ENCODE measurements around the gene CCDC184.

The CCDC184 gene

DNA sequence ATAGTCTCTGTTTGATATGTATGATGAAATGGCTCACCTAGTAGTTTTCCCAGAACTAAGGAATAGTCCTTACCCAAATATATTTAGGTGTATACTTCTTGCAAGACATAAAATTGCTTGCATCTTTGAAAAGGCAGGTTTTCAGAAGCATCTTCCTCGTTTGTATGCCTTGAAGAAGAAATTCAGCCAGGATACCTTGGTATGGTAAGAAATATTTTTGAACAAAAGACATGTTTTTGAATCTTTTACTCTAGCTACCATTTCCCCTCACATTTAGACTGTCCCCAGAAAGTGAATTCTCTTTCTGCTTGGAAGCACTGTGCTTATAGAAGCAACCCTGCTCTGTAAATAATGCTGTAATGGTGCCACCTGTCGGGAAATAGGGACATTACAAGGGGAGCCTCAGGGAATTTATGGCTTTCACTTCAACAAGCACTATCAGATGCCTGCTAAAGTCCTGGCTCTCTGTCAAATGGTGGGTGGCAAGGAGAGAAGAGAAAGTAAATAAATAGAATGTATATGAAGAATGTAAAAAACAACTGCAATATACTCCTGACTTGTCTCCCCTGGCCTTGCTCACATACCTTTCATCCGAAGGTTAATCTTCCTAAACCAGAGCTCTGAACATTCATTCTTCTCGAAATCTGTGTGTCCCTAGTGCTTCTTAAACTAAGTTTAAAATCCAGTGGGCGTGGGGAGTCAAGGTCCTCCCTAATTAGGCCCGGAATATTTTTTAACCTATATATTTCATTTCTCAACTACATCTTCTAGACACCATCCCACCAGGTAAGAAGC lies 6.1 kb downstream of the CCDC184 start:
- peak; percentile 70 for DNase-seq (ENCODE audit: low spot score)
- TF ChIP-seq, protein P1, sequence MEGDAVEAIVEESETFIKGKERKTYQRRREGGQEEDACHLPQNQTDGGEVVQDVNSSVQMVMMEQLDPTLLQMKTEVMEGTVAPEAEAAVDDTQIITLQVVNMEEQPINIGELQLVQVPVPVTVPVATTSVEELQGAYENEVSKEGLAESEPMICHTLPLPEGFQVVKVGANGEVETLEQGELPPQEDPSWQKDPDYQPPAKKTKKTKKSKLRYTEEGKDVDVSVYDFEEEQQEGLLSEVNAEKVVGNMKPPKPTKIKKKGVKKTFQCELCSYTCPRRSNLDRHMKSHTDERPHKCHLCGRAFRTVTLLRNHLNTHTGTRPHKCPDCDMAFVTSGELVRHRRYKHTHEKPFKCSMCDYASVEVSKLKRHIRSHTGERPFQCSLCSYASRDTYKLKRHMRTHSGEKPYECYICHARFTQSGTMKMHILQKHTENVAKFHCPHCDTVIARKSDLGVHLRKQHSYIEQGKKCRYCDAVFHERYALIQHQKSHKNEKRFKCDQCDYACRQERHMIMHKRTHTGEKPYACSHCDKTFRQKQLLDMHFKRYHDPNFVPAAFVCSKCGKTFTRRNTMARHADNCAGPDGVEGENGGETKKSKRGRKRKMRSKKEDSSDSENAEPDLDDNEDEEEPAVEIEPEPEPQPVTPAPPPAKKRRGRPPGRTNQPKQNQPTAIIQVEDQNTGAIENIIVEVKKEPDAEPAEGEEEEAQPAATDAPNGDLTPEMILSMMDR (IDR thresholded peaks at IDR 0.05; ENCODE audit: extremely low read depth, missing control alignments): peak; percentile 81

DNA sequence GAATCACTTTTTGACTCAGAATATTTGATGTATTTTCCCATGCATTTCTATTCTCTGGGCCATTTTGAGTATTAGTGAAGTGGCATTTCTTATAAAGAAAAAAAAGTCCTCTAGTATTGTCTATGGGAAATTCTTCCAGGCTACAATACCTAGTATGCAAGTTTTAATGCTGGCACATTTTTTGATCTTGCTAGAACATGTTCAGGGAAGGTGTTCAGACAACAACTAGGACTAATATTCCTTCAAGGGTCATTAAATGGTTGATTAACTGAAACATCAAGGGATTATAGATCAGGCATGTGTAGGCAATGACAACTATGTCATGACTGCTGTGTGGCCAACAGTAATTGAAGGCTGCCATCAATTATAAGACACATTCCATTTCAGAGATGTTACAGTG lies 7.7 kb downstream of the CCDC184 start:
- TF ChIP-seq, protein P1 (IDR thresholded peaks at IDR 0.05; ENCODE audit: extremely low read depth, missing control alignments): no peak
- no peak for DNase-seq (ENCODE audit: low spot score)

- TF ChIP-seq, protein P1 (IDR thresholded peaks at IDR 0.05; ENCODE audit: extremely low read depth, missing control alignments): no peak
- DNase-seq (ENCODE audit: low spot score): no peak
Measured at GRCh38 chr12:48192861-48193260, 9.4 kb downstream of the CCDC184 start.

- TF ChIP-seq, protein P1 (IDR thresholded peaks at IDR 0.05; ENCODE audit: extremely low read depth, missing control alignments): no peak
Measured at GRCh38 chr12:48193623-48194022, 10.2 kb downstream of the CCDC184 start.

DNA sequence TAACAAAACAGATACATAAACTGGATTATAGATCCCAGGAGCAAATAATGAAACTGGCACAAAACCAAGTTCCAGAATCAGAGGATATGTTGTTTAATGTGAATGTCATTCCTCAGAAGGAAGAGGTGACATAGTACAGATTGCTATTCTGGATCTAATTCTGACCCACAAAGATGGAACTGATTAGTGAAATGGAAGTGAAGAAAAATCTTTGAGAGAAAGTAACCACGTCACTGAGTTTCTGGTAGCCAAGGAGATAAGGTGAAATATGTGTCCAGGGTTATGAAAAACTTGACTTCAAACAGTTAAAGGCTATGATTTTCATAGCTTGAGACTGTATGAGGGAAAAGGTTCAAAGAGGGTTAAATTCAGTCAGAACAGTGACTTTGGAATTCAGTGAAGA lies 11.4 kb downstream of the CCDC184 start:
- TF ChIP-seq, protein P1 (IDR thresholded peaks at IDR 0.05; ENCODE audit: extremely low read depth, missing control alignments): no peak
- no peak for DNase-seq (ENCODE audit: low spot score)

More at GRCh38 chr12:48193623-48194022, 10.2 kb downstream of the CCDC184 start:
- DNase-seq (ENCODE audit: low spot score): no peak

GRCh38 chr12:48197549-48197970 lies 14.1 kb downstream of the CCDC184 start:
- TF ChIP-seq, protein P1 (IDR thresholded peaks at IDR 0.05; ENCODE audit: extremely low read depth, missing control alignments): peak; percentile 52
- DNase-seq (ENCODE audit: low spot score): peak; percentile 40

- DNase-seq (ENCODE audit: low spot score): peak; percentile 93
- TF ChIP-seq, protein P1 (IDR thresholded peaks at IDR 0.05; ENCODE audit: extremely low read depth, missing control alignments): no peak
Measured at GRCh38 chr12:48197971-48198671, 14.7 kb downstream of the CCDC184 start.
